Dermis microvascular lymphatic vessel endothelial cell (primary cell): Measurements from ENCODE around the gene GLB1L3. TPM values are rescaled to one million over a fixed set of nuclear protein-coding genes. Genes with fewer than 3 reads are reported as not detected.
"Not testable (repeated sequence)": the region's sequence is repeated elsewhere in the genome, so short reads cannot be mapped to it uniquely, and the experiment has no call there.

Experiments
- DNase-seq, 2 donors: peaks; one replicate each; pipeline versions ENCODE4 v3.0.0 to v3.0.0-alpha.2; 2010; ENCODE audit warnings: low read depth in 2 of 2
- total RNA-seq: library from RNA; depleted of rRNA; stranded (reverse); fragments of >200 nt; gene quantifications from 2 replicates; pipeline ENCODE4 v1.2.1, GENCODE V29; 2014

The GLB1L3 gene
- total RNA-seq, 1 donor from 2014 or later = not detected

DNA sequence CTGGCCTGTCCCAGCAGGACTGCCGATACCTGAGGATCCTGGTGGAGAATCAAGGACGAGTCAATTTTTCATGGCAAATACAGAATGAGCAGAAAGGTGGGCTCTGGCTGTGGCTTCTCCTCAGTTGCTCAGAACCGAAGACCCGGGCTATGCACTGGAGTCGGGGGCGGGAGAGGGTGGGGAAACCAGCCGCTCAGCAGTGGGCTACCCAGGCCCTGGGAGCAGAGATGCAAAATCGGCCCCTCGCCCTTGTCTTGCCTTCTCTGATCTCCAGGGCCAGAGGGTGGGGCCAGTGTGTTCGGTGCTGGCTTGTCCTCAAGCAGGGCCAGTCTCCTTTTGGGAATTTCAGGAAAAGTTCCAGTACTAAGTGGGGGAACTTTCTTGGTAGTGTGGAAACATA is 37.2 kb downstream of the GLB1L3 start:
- no peak for DNase-seq

DNA sequence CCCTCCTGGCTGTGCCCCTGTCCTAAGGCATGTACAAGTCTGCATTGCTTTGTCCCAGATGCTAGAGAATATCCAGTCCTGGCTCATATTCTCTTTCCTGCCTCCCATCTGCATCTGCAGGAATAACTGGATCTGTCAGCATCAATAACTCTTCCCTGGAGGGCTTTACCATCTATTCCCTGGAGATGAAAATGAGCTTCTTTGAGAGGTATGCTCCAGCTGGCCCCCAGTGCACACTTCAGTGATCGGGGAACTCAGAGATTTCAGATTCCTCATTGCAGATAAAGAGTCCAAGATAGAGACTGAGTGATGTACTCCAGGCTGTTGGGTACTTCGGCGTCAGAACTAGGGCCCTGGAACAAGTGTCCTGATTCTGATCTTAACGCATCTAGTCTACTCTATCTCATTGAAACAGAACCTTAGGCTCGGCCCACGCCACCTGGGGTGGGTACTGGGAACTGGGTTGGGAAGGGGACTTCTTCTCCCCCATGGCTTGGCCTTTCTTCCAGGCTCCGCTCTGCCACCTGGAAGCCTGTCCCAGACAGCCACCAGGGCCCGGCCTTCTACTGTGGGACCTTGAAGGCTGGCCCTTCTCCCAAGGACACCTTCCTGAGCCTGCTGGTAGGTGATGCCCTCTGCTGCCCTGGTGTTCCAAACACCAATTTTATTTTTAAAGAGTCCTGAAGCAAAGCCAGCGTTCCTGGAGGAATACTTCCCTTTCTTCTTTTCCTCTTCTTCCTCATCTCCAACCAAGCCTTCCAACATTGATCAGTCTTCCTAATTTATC is 37.8 kb downstream of the GLB1L3 start:
- no peak for DNase-seq

DNA sequence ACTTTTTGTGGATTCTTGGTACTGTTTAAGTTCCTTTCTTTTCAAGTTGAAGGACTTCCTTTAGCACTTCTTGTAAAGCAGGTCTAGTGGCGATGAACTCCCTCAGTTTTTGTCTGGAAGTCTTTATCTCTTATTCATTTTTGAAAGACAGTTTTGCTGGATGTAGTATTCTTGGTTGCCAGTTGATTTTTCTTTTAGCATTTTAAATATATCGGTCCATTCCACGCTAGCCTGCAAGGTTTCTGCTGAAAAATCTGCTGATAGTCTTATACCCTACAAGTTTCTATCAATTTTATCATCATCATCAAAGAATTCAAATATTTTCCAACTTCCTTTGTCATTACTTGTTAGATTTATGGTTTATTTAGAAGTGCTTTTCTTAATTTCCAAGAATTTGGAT is 40.9 kb downstream of the GLB1L3 start:
- no peak for DNase-seq

DNA sequence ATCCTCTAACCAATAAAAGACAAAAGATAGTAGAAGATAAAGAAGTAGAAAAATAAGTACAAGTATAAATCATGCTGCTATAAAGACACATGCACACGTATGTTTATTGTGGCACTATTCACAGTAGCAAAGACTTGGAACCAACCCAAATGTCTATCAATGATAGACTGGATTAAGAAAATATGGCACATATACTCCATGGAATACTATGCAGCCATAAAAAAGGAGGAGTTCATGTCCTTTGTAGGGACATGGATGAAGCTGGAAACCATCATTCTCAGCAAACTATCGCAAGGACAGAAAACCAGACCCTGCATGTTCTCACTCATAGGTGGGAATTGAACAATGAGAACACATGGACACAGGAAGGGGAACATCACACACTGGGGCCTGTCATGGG is 45.2 kb downstream of the GLB1L3 start:
- not testable (repeated sequence) for DNase-seq

DNA sequence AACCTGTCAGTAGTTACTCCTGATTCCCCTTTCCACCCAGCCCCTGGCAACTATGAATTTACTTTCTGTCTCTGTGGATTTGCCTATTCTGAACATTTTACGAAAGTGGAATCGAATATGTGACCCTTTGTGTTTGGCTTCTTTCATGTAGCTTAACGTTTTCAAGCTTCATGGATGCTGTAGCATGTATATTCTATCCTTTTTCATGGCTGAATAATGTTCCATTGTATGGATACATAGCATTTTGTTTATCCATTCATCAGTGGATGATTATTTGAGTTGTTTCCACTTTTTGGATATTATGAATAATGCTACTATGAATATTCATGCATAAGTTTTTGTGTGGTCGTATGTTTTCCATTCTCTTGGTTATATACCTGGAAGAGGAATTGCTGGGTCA is 46.4 kb downstream of the GLB1L3 start:
- no peak for DNase-seq

DNA sequence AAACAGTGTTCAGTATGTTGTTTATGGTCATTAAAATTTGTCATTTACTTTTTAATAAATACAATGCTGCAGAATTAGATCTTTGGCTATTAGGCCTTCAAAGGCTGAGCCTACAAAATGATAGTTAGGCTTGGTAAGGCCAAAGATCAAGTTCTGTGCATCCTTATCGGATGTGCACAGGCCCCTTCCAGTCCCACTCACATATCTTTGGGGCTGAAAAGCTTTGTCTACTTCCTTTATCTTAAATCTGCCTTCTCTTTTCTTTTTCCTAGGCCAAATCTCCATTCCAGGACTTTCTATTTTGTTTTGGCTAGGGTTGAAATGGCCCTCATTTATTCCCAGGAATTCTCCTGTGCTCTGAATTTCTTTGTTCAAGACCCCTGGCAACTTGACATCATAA is 52.3 kb downstream of the GLB1L3 start:
- DNase-seq = no peak

DNA sequence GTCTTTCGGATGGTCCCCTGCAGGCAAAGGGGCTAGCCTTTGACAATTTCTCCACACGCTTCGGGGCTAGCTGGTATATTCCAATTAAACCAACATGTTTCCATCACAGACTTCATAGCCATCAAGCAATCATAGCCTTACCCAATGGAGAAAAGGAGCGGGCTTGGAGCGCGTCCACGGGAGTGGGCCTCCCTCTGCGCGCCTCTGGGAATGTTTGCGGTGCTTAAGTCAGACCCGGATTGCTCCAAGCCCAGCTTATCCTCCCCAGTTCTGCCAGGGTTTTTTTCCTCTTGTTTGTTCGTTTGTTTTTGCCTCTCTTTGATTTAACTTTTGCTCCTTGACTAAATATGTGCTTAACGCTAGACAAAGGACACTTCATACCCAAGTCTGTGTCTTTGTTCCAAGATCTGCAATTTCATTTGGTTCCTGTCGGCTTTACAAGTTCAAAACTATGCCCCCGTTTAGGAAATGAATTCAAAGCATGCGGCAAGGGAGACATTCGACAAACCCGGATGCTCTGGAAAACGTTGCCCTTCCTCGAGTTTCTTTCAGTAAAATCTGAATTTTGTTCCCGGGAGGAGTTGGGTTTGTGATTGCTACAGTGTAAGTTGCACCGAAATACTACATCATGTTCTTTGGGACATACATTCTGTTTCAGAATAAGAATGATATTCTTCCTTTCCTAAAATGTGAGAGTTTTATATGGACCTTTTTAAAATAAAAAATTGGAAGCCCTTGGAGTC is 54.6 kb downstream of the GLB1L3 start:
- no peak for DNase-seq

DNA sequence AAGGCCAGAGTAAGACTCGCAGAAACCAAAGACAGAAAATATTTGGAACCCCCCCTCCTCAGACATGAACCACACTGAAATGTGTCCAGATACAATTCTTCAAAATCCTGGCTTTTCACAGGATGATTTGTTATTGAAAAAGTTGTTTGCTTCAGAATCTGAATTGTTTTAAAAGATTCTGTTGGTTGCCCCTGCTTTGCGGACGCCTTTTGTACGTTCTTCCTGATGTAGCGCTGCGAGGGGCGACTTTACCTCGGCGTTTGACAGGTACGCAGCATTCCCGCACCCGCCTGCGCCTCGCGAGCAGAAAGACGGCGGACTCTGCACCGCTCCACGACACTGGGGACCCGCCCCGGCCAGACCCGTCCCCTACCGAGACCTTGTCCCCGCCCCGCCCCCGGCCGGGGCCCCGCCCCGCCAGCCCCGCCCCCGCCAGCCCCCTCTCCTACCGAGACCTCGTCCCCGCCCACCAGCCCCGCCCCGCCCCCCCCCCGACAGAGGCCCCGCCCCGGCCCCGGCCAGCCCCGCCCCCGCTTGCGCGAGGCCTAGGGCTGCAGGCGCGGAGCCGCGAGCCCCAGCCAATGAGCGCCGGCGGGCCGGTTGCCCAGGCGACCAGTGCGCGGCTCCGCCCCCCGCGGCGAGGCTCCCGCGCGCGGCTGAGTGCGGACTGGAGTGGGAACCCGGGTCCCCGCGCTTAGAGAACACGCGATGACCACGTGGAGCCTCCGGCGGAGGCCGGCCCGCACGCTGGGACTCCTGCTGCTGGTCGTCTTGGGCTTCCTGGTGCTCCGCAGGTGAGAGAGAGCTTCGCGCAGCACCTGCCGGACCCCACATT is 55.4 kb downstream of the GLB1L3 start, which contains the start of gene GLB1L2:
Gene GLB1L2 (plus strand): TSS at position 635 of the 835 bp plus-strand sequence. CDS start 74 bp downstream, at position 709.
- peak; percentile 18 to 59 for DNase-seq

DNA sequence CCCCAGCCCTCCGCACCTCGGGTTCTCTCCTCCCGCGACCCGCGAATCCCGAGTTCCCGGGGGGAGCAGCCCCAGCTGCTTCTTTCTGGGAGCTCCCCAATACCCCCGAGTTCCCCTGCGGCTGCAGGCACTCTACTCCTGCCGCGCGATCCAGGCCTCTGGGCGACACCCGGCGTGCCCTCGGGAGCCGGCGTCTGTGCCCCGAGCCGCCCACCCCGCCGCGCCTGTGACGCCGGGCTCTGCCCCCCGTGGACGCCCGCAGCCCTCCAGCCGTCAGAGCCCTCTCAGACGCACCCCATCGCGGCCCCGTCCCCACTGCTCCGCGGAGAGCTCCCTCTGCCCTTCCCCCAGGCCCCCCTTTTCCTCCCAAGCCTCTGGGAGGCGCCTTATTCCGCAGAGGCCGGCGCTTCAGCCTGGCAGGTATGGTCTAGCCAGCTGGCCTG is 56.0 kb downstream of the GLB1L3 start:
- DNase-seq = no peak

DNA sequence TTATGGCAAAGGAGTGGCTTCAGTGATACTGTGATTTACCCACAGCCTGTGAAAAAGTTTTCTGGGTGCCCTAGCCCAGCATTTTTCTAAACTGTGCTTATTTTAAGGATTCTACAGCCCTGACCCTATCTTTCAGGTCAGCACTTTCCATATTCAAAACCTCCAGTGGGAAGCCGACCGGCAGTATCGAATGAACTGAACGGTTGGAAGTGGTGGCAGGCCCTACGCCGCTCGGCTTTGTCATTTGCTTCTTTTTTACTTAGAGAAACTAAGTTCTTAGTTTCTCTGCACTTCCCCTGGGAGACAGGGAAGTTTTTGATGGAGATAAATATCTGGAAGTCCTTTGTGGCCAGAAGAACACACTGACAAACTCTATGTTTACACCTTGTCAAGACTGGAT is 56.6 kb downstream of the GLB1L3 start:
- no peak for DNase-seq

DNA sequence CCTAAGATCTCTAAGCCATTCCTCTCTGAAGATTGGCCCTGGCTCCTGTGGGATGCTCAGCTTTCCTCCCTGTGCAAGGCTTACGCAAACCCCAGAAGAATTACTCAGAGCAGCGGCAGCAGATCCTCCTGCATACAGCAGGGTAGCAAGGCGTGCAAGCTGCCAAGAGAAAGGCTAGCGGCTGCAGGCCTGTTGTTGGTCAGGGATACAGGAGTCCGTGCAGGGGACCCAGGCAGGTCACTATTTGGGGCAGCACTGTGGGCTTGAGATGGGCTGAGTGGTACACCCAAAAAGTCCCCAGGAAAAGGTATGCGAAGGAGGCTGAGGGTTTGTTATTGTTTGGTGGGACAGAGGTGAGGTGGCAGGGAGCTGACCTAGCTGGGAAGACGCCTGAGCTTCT is 57.1 kb downstream of the GLB1L3 start:
- DNase-seq = no peak

DNA sequence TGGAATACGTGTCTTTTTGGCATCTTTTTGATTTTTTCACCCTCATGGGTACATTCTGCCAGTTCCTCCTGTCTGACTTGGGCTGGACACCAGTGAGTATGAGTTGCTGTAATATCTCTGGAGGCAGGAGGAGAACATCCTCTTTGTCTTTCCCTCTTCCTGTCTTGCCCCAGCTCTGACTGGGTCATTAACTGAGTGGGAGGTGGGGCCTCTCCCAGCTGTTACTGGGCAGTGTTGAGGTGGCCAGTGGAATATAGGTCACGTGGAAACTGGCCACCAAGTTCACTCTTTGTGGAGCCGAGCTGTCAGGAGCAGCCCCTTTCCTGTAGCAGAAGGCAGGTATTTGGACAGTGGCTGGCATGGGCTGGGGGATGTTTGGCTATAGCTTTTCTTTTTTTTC is 57.8 kb downstream of the GLB1L3 start:
- no peak for DNase-seq

DNA sequence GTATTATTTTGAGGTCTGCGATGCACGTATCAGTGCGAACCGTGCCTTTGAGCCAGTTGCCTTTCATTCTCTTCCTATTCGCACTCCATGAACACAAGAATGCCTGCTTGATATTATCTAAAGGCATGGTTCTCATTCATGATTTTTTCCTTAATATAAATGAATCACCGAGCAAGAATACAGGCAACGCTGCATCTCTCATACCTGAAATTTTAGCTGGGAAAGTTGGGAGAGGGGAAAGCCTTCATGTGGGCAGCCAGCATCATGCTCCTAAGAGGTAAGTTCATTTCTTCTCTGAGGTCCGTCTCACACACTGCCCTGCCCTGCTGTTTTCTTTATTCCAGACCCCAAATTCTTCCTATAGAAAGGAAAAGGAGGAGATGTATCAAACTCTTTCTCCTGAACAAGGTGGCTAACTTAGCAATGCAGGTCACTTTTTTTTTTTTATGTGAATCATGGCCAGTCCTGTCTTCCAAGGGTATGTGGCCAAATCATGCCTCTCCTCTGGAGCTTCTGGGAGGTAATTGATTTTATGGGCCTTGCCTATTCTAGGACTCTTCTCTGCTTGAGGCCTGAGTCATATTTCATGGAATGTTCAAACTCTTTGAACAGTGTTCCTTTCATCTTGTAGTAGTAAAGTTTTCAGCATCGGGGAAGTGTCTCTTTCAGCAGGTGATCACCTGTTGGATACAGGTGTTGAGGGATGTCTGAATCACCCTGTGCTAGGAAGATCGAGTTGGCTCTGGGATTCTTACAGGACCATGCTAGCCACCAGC is 58.8 kb downstream of the GLB1L3 start:
- no peak for DNase-seq

DNA sequence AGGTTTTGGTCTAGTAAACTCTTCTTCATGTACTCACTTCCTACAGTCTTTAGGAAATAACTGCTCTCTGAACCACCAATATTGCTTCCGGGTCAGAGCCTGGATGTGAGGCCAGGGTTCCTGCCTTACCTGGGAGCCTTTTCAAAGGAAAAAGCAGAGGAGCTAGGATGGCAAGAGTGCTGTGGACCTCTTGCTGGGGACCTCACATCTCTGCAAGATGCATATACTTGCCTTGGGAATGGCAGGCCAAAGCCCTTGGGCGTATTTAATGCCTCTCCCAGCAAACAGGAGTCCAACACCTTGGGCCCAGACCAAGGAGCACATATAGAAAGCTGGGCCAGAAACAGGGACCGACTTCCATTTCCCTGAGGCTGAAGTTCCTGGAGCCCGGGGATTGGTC is 60.9 kb downstream of the GLB1L3 start:
- DNase-seq = no peak

DNA sequence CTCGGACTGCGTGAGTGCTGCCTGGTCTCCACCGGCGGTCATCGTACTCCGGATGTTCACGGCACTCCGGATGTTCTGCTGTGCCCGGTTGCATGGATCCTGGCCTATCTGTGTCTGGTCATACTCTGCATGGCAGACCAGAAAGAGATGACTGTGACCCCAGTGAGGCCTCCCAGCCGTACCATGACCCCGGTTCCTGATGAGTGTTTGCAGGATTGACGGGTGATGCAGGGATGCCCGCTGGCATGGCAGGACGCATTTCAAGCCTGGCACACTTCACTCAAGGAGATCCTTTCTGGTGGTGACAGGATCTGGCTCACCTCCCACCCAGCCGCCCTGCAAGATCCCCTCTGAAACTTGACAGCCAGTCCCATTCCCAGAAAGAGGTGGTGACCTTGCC is 61.9 kb downstream of the GLB1L3 start:
- DNase-seq = no peak

DNA sequence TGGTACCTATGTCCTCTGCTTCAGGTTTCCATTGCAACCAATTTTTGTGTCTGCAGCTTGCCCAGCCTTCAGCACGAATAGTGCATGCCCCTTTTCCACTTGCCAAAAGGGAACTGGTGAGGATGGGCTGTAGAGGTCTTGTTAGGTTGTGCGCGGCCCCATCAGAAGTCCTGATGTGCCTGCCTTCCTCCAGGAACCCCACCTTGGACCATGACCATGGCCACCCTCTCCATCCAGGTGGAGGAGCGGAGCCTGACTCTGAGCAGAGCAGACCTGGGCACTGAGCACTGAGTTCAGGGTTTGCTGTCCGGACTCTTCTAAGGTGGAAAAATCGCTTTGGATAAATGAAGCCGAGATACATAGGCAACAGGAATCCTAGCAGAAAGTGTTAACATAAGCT is 62.5 kb downstream of the GLB1L3 start:
- no peak for DNase-seq

DNA sequence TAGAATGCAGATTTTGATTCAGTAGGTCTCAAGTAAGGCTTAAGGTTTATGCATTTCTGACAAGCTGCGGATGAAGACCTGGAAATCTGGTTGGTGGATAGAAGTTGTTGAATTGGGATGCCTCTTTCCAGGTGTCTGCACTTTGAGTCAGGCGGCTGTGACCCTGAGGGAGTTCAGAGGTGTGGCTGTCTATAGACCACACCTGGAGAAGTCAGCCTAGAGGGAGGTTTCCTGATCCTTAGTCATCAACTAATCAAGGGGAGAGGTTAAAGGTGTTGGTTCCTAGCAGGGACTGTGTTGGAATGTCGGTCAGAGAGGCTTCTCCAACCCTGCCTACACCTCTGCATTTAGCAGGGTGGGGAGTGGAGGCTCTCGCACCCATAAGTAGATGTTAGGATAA is 63.6 kb downstream of the GLB1L3 start:
- DNase-seq = no peak

DNA sequence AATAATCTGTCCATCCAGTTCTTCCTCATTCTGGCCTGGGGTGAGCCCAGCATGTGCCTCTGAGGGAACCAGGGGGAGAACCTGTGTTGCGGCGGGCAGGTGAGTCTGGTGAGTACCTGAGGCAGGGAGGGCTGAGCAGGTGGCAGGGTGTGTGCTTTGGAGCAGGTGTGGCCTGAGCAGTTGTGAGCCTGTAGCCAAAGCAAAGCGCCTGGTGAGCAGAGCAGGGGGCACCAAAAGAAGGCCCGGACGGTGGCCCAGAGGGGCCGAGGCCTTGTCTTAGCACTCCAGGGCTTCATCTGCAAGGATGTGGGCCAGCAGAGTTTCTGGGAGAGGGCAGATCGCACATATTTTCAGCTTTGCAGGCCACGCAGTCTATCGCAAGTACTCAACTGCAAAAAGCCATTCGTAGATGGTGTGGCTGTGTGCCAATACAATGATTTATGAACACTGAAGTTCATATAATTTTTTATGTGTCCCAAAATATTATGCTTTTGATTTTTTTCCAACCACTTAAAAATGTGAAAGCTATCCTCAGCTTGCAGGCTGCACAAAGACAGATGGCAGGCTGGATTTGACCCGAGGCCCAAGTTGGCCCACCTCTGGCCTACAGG is 64.3 kb downstream of the GLB1L3 start:
- DNase-seq = no peak

DNA sequence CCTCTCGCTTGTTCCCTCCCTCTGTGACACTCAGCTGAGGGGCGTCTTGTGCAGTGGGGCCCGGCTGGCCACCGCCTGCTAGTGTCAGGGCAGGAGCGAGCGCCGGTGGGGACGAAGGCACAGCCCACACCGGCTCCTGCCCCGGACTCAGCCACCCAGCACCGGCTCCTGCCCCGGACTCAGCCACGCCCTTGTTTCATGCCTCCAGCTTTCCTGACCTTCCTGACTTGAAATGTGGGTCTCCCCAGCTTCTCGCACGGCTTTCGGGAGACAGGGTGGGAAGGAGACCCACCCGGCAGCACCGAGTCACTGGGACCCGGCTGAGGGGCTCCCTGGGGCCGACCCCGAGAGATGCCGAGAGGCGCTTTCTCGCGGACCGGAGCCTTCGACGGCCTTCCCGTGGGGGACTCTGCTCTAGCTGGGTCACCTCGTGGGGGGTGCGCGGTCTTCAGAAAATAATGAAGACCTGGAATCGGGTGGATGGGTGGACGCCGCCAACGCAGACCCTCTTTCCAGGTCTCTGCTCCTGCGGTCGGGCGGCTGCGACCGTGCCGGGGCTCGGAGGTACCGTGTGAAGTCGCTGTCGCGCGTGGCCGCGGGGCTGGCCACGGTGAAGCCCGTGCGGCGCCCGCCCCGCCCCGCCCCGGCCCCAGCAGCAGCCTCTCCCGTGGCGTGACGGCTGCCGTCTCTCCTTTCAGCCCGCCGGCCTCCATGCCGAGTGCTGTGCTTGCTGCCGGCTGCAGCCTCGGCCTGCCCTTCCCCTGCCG is 65.8 kb downstream of the GLB1L3 start:
- DNase-seq = no peak
